K562 (cell line): Measurements from ENCODE around the gene INO80E. TPM values are rescaled to one million over a fixed set of nuclear protein-coding genes. Genes with fewer than 3 reads are reported as not detected.
A peak's percentile ranks its signal among the peaks of the same experiment; 100 is the strongest.

Experiments used
- ATAC-seq: fragments of 200-7000 bp; cut with Tn5 transposase; 3 replicates; pipeline ENCODE4 v1.9.1; 2020; ENCODE audit warnings: moderate library complexity
- BruUV-seq: library from RNA; stranded (reverse); fragments of 400-500 nt; replicated peaks from 2 replicates; lab custom pipeline; 2021; lab: Mats Ljungman, UMichigan
- CTCF ChIA-PET: fragments of 300-600 bp; formaldehyde crosslinking; extraction: SDS; loops from one replicate; lab custom pipeline; 2021; ENCODE audit warnings: low intra/inter-chr PET ratio; lab: Yijun Ruan, JAX
- POLR2A ChIA-PET: fragments of 300-600, 350-650 bp; sonication (Branson Sonifier 250); formaldehyde crosslinking; extraction: SDS; loops from one replicate; lab custom pipeline; 2021; ENCODE audit warnings: antibody characterized with exemption, inconsistent platforms; lab: Yijun Ruan, JAX
- DNase-seq, 4 experiments: peaks; one replicate each; pipeline versions ENCODE4 v3.0.0 to v3.0.0-alpha.2; 2011 to 2018; ENCODE audit warnings: low spot score in 3 of 4, mixed read lengths in 3 of 4; ENCODE audit errors: extremely low read depth in 1 of 4
- FAIRE-seq: peaks from 2 replicates; lab custom pipeline; 2011; peaks lifted over from hg19 to GRCh38; lab: Jason Lieb, UNC
- H2AFZ ChIP-seq: 2 replicates; pipeline ENCODE4 v1.6.0; 2011; ENCODE audit warnings: low read depth, low read length, control low read depth, inconsistent platforms
- H3K27ac ChIP-seq: fragments of 200-600 bp; 3 replicates; pipeline ENCODE4 v1.8.0; 2011; ENCODE audit warnings: low read depth, mild to moderate bottlenecking, control low read depth, inconsistent platforms, low read length, moderate library complexity, mixed read lengths; ENCODE audit errors: extremely low read depth
- H3K27me3 ChIP-seq, 2 experiments: fragments of 300-600 bp in 1 of 2; 2 replicates in 1 of 2; 3 replicates in 1 of 2; pipeline versions ENCODE4 v1.6.0 to v1.8.0; 2011; ENCODE audit warnings: inconsistent platforms in 2 of 2, low read length in 2 of 2, mild to moderate bottlenecking in 1 of 2, mixed read lengths in 1 of 2, moderate library complexity in 1 of 2; ENCODE audit not compliant: control insufficient read depth in 2 of 2, insufficient read depth in 2 of 2
- H3K36me3 ChIP-seq: fragments of 300-600 bp; 3 replicates; pipeline ENCODE4 v1.8.0; 2011; ENCODE audit warnings: mild to moderate bottlenecking, low read length, inconsistent platforms; ENCODE audit not compliant: control insufficient read depth, insufficient read depth
- H3K4me1 ChIP-seq, 2 experiments: fragments of 200-600 bp in 1 of 2; replicated peaks in 1 of 2; 2 replicates in 1 of 2; 3 replicates in 1 of 2; pipeline versions ENCODE4 v1.5.1 to v1.8.0; 2011; ENCODE audit warnings: inconsistent platforms in 2 of 2, low read length in 2 of 2, mild to moderate bottlenecking in 1 of 2, mixed read lengths in 1 of 2, moderate library complexity in 1 of 2; ENCODE audit not compliant: control insufficient read depth in 2 of 2, insufficient read depth in 2 of 2
- H3K4me2 ChIP-seq: 2 replicates; pipeline ENCODE4 v1.6.1; 2011; ENCODE audit warnings: low read length, control low read depth, inconsistent platforms, mixed read lengths; ENCODE audit not compliant: insufficient read depth
- H3K4me3 ChIP-seq: fragments of 200-600 bp; sonication (generic), shearing (Covaris generic); 2 replicates; pipeline ENCODE4 v1.5.1; 2016; ENCODE audit warnings: control low read depth, inconsistent platforms
- H3K79me2 ChIP-seq: fragments of 200-600 bp; 3 replicates; pipeline ENCODE4 v1.8.0; 2011; ENCODE audit warnings: low read length, inconsistent platforms; ENCODE audit not compliant: control insufficient read depth, insufficient read depth
- H3K9ac ChIP-seq, 2 experiments: 2 replicates each; pipeline versions ENCODE4 v1.6.0 to v1.6.1; 2011; ENCODE audit warnings: low read depth in 2 of 2, low read length in 2 of 2, control low read depth in 1 of 2, inconsistent platforms in 1 of 2, mild to moderate bottlenecking in 1 of 2, mixed read lengths in 1 of 2; ENCODE audit not compliant: insufficient read depth in 1 of 2
- H3K9me1 ChIP-seq: one replicate; pipeline ENCODE4 v1.6.0; 2011; ENCODE audit warnings: inconsistent platforms, mild to moderate bottlenecking, low read length, moderate library complexity; ENCODE audit not compliant: control insufficient read depth, insufficient read depth
- H3K9me3 ChIP-seq: replicated peaks from 2 replicates; pipeline ENCODE4 v1.5.1; 2011; ENCODE audit warnings: low read depth, low read length, inconsistent platforms; ENCODE audit not compliant: control insufficient read depth, insufficient read depth
- H4K20me1 ChIP-seq: replicated peaks from 2 replicates; pipeline ENCODE4 v1.6.1; 2011; ENCODE audit warnings: low read length, inconsistent platforms, mixed read lengths; ENCODE audit not compliant: control insufficient read depth, insufficient read depth
- DMBX1 ChIP-seq: fragments of 250-450 bp; sonication (Bioruptor Pico); IDR thresholded peaks from 2 replicates; pipeline ENCODE4 v1.8.0; 2022; ENCODE audit warnings: inconsistent platforms, mild to moderate bottlenecking, moderate library complexity, borderline replicate concordance
- DNMT1 ChIP-seq: fragments of 450-650 bp; IDR thresholded peaks from 2 replicates; pipeline ENCODE4 v1.6.1; 2016; ENCODE audit warnings: antibody characterized with exemption, mild to moderate bottlenecking
- ETV5 ChIP-seq: sonication (generic); formaldehyde crosslinking; IDR thresholded peaks from 2 replicates; pipeline ENCODE4 v1.4.0; 2020; ENCODE audit warnings: low read depth, mild to moderate bottlenecking, missing genetic modification reagents
- HMGN3 ChIP-seq: IDR thresholded peaks from 2 replicates; pipeline ENCODE4 v1.6.1; 2011; ENCODE audit warnings: borderline replicate concordance, low read depth, mild to moderate bottlenecking, mixed read lengths, low read length; ENCODE audit not compliant: insufficient read length; ENCODE audit errors: extremely low read depth
- JUND ChIP-seq, 2 experiments: IDR thresholded peaks; 2 replicates in 1 of 2; 3 replicates in 1 of 2; pipeline ENCODE4 v1.6.1; 2011; ENCODE audit warnings: borderline replicate concordance in 2 of 2, low read depth in 2 of 2, low read length in 2 of 2, improper control_type of control experiment in 1 of 2, missing biosample characterization in 1 of 2, missing genetic modification characterization in 1 of 2, missing genetic modification reagents in 1 of 2
- KAT8 ChIP-seq: fragments of 450-650 bp; IDR thresholded peaks from 2 replicates; pipeline ENCODE4 v1.6.1; 2016; ENCODE audit warnings: low read depth, mild to moderate bottlenecking
- KDM5B ChIP-seq: fragments of 200-600 bp; sonication (generic); IDR thresholded peaks from 2 replicates; pipeline ENCODE4 v1.6.1; 2012; ENCODE audit warnings: low read depth, mild to moderate bottlenecking, moderate library complexity, low read length, control low read depth, inconsistent platforms; ENCODE audit not compliant: insufficient replicate concordance
- PCBP1 ChIP-seq: fragments of 200-400 bp; formaldehyde crosslinking; IDR thresholded peaks from 2 replicates; pipeline ENCODE4 v1.6.1; 2018; ENCODE audit warnings: mild to moderate bottlenecking, low read depth, low read length; ENCODE audit not compliant: poor library complexity, severe bottlenecking
- PHB2 ChIP-seq: fragments of 450-650 bp; IDR thresholded peaks from 2 replicates; pipeline ENCODE4 v1.6.1; 2017; ENCODE audit warnings: low read depth
- SMC3 ChIP-seq: conservative IDR thresholded peaks from 2 replicates; pipeline ENCODE4 v1.6.1; 2011; ENCODE audit warnings: low read depth, low read length, improper control_type of control experiment; ENCODE audit not compliant: insufficient read depth
- SNAPC5 ChIP-seq: fragments of 250-450 bp; sonication (Bioruptor Pico); IDR thresholded peaks from 2 replicates; pipeline ENCODE4 v1.8.0; 2021; ENCODE audit warnings: moderate library complexity, mild to moderate bottlenecking, inconsistent platforms
- TCF7L2 ChIP-seq: fragments of 150-350 bp; IDR thresholded peaks from 2 replicates; pipeline ENCODE4 v1.6.1; 2016; ENCODE audit warnings: low read depth, mild to moderate bottlenecking, low read length, moderate library complexity
- ZNF23 ChIP-seq: fragments of 250-450 bp; sonication (Bioruptor Pico); IDR thresholded peaks from 2 replicates; pipeline ENCODE4 v1.4.0; 2020; ENCODE audit warnings: mild to moderate bottlenecking
- ZNF551 ChIP-seq: fragments of 250-450 bp; sonication (Bioruptor Pico); IDR thresholded peaks from 2 replicates; pipeline ENCODE4 v1.5.0; 2021; ENCODE audit warnings: mild to moderate bottlenecking, moderate library complexity
- ZNF707 ChIP-seq: fragments of 250-450 bp; sonication (Bioruptor Pico); conservative IDR thresholded peaks from 2 replicates; pipeline ENCODE4 v1.8.0; 2022; ENCODE audit warnings: inconsistent platforms, mild to moderate bottlenecking, moderate library complexity
- ZNF740 ChIP-seq, 3 experiments: fragments of 200-800 bp in 1 of 3; sonication (Bioruptor generic) in 1 of 3; sonication (generic) in 1 of 3; formaldehyde crosslinking in 1 of 3; IDR thresholded peaks; 2 replicates each; pipeline versions ENCODE4 v1.6.1 to v1.8.0; 2016 to 2022; ENCODE audit warnings: mild to moderate bottlenecking in 2 of 3, missing compliant biosample characterization in 2 of 3, missing genetic modification characterization in 2 of 3, missing genetic modification reagents in 1 of 3
- WGBS: fragments of 100-300 bp; shearing (Covaris generic); methylation state at CpG from one replicate; pipeline ENCODE4 v1.1.6; 2016; ENCODE audit warnings: low coverage, mixed read lengths; ENCODE audit not compliant: insufficient coverage; ENCODE audit errors: missing lambda C conversion rate; 5-methylcytosine and 5-hydroxymethylcytosine counted together
- in situ Hi-C: fragments of 300-500 bp; cut with MboI; formaldehyde crosslinking; loops from 4 replicates; pipeline ENCODE4 v1.15.0; 2018; ENCODE audit warnings: inconsistent platforms, mixed read lengths
- intact Hi-C: fragments of 100-400 bp; cut with micrococcal nuclease; formaldehyde crosslinking; loops from 2 replicates; pipeline ENCODE4 v1.14.2; 2022
- polyA plus RNA-seq, 8 experiments: library from polyadenylated mRNA; depleted of rRNA in 4 of 8; stranded (reverse) in 5 of 8; unstranded in 3 of 8; fragments of >200 nt; fragmentation: Nextera tagmentation in 2 of 8; fragmentation: Illumina TruSeq in 1 of 8; extraction: Ambion mirVana in 2 of 8; extraction: Trizol in 1 of 8; gene quantifications; 2 replicates each; pipeline versions ENCODE4 v1.2.1 to v1.2.3, GENCODE V29; 2011 to 2014; ENCODE audit warnings: inconsistent platforms in 1 of 8, missing spikeins in 1 of 8
- total RNA-seq, 7 experiments: library from RNA; depleted of rRNA in 6 of 7; stranded (reverse); fragments of >200 nt in 6 of 7; fragmentation: Illumina TruSeq in 2 of 7; extraction: Trizol in 2 of 7; gene quantifications; 2 replicates each; pipeline versions ENCODE4 v1.2.1 to v1.2.3, GENCODE V29; 2011 to 2021; ENCODE audit warnings: low replicate concordance in 1 of 7
- TF ChIP-seq, protein P1 (sequence below): fragments of 250-450 bp; sonication (Bioruptor Pico); IDR thresholded peaks from 2 replicates; pipeline ENCODE4 v1.8.0; 2022; ENCODE audit warnings: inconsistent platforms, mild to moderate bottlenecking, moderate library complexity, borderline replicate concordance

INO80E gene
- total and polyA plus RNA-seq, 9 of the 15 experiments (the other 6 are each of a cell fraction or from before 2014, with no cell fraction given), result 0.31 to 102 (median 49.3) TPM

DNA sequence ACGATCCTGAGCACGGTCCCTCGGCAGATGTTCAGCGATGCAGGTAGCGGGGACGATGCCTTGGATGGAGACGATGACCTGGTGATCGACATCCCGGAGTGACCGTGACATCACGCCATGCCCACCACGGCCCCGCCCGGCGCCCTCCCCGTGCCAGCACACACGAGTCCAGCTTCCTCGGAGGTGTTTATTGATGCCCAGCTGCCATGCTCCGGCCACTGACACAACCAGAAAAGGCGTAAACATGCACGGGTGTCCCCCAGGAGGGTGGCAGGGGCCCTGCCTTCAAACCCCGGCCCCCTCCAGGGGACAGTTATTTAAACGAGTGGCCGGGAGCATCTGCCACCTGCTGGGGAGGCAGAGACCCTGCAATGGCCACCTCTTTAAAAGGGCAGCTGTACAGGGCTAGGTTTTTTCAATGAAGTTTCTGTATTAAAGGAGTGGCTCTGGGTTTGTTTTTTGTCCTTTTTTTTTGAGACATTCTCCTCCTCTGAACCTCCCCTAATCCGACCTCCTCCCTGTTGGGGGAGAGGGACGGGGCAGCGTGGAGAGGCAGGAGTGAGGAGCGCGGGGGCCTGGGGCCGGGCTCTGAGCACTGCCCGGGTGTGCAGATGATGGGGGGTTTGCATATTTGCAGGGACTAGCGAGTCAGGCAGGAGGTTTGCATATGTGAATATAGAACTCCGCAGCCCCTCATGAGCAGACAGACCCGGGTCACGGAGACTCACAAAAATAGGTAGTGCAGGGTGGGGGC is 9.5 kb downstream of the INO80E start:
- FAIRE-seq, result peak; percentile 79
- peak; percentile 87 for ATAC-seq
- Histone ChIP-seq H3K4me2 (no peak overlapping the region), H2AFZ (no peak overlapping the region), H3K9me1 (no peaks in the 10 kb centered on the region), H3K79me2 (no peaks in the 10 kb centered on the region), H4K20me1 (peaks cover 5% of the 10 kb centered on the region; the same call in 1 of the 2 replicates), H3K27ac (no peak overlapping the region), H3K36me3 (peaks cover 12% of the 10 kb centered on the region; the same call in 1 of the 3 replicates), H3K4me1 (peaks cover 0 to 68% of the 10 kb centered on the region in 2 experiments; a peak in 2 of 5 replicates), H3K9ac (no peak overlapping the region), H3K27me3 (peaks cover 0 to 9% of the 10 kb centered on the region in 2 experiments; a peak in 3 of 5 replicates), H3K4me3 (no peak overlapping the region), H3K9me3 (no peaks in the 10 kb centered on the region)
- POLR2A ChIA-PET, result interaction anchor here (1.0 to 1.1 kb wide), 3 partner anchors 12 to 143 kb away, joined by 3 to 6 read pairs (median 5); partner anchors contain the start of gene CDIPT
- no TSS peak for BruUV-seq
- intact Hi-C loops, result loop anchor here (5.0 kb wide), 1 partner anchor 143 kb away; the partner anchor contains the start of gene CDIPT
- in situ Hi-C loops, result no loop called here
- WGBS, result 71% methylated on average over 27 of the region's 35 CpGs
- DNase-seq, result peak; percentile 61 to 83 (median 74)
- CTCF ChIA-PET, result interaction anchor here (0.5 to 1.1 kb wide), 3 partner anchors 142 to 312 kb away, joined by 3 to 5 read pairs (median 4); partner anchors contain the start of gene CDIPT
- no peak for TF ChIP-seq HMGN3
- TF ChIP-seq KAT8, result no peak
- TF ChIP-seq ZNF551 (CRISPR knock-in tag), result no peak
- TF ChIP-seq PHB2, result no peak
- TF ChIP-seq TCF7L2, result no peak
- no peak for TF ChIP-seq DMBX1 (CRISPR knock-in tag)
- no peak for TF ChIP-seq SNAPC5 (CRISPR knock-in tag)
- TF ChIP-seq KDM5B, result no peak
- no peak for TF ChIP-seq ETV5 (CRISPR knock-in tag)
- TF ChIP-seq ZNF740 (CRISPR knock-in tag; IDR thresholded peaks at IDR 0.05), result peak; percentile 79; the same call in 1 of the 2 replicates
- no peak for TF ChIP-seq ZNF740 (tag; IDR thresholded peaks at IDR 0.05)
- no peak for TF ChIP-seq JUND (IDR thresholded peaks at IDR 0.05; ENCODE audit: borderline replicate concordance, low read depth, low read length)
- no peak for TF ChIP-seq JUND (tag; IDR thresholded peaks at IDR 0.05; ENCODE audit: borderline replicate concordance, low read depth, low read length)
- TF ChIP-seq ZNF707 (CRISPR knock-in tag), result no peak
- no peak for TF ChIP-seq ZNF23 (CRISPR knock-in tag)
- TF ChIP-seq SMC3, result peak; percentile 58
- TF ChIP-seq PCBP1, result no peak
- TF ChIP-seq, protein P1, sequence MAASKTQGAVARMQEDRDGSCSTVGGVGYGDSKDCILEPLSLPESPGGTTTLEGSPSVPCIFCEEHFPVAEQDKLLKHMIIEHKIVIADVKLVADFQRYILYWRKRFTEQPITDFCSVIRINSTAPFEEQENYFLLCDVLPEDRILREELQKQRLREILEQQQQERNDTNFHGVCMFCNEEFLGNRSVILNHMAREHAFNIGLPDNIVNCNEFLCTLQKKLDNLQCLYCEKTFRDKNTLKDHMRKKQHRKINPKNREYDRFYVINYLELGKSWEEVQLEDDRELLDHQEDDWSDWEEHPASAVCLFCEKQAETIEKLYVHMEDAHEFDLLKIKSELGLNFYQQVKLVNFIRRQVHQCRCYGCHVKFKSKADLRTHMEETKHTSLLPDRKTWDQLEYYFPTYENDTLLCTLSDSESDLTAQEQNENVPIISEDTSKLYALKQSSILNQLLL (CRISPR knock-in tag), result no peak
- TF ChIP-seq DNMT1, result no peak
